Smooth muscle cell of the umbilical artery (primary cell): ENCODE measurements around the gene SMIM36. TPM values are rescaled to one million over a fixed set of nuclear protein-coding genes. Genes with fewer than 3 reads are reported as not detected.

ENCODE experiments used
- total RNA-seq: library from RNA; depleted of rRNA; stranded (reverse); fragments of >200 nt; gene quantifications from 2 replicates; pipeline ENCODE4 v1.2.3, GENCODE V29; 2014

Gene SMIM36
- not detected in 2 replicates for total RNA-seq

DNA sequence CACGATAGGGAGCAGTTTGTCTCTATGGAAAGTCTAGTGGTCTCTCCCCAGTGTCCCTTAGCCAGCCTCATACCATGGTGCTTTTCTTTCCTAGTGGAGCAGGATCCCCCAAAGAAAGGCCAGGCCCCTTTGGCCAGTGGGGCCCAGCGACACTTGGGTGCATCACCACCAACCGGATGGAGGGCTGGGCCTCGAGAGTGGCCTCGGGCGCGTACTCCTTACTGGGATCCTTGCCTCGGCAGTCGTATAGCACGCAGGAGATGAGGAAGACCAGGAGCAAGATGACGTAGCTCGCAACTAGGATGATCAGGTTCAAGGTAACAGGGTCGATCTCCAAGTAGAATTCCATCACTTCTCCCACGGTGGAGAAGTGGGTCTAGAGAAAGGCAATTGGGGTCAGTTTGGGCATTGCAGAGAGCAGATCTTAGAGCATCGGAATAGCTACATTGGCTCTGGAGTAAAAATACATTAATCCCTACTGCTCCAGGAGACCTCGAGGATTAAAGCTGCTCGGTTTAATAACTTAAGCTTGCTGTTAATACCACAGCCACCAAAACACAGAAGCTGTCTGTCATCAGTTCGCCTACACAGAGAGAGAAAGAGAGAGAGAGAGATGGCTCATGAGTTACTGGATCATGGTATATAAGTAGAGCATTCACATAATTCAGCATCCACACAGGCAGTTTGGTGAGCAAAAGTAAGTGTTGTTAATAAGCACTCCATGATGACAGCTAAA, at the start of gene SMIM36:
TSS of gene SMIM36 (minus strand) at position 467 of the 736 bp plus-strand sequence.

GRCh38 chr17:55421179-55421934, 89.9 kb downstream of the SMIM36 start, which contains the start of gene MMD:
Gene MMD, minus strand, starts transcription at chr17:55421835. Its CDS starts 140 bp downstream, at chr17:55421695.

Other genes with a start within 250 kb of the SMIM36 start
- gene HLF, start 246.5 kb downstream of the SMIM36 start, total RNA-seq, result not detected in 2 replicates
- 9.9 and 18.4 TPM in 2 replicates for gene MMD, start 89.6 kb downstream of the SMIM36 start, total RNA-seq
- gene TMEM100, start 211.4 kb upstream of the SMIM36 start, total RNA-seq, result 0.23 TPM in 1 of 2 replicates, not detected in the other
- gene PCTP, start 239.6 kb upstream of the SMIM36 start, total RNA-seq, result 12.4 and 13.7 TPM in 2 replicates